GM18526 (cell line): ENCODE results near the gene ADGRG4.

Experiments
- POLR2A ChIP-seq: IDR thresholded peaks from 3 replicates; pipeline ENCODE4 v1.6.1; 2011; ENCODE audit not compliant: insufficient read length; ENCODE audit errors: extremely low read depth

ADGRG4 gene

GRCh38 chrX:136344320-136344719, 43.6 kb downstream of the ADGRG4 start:
- no peak for TF ChIP-seq POLR2A

DNA sequence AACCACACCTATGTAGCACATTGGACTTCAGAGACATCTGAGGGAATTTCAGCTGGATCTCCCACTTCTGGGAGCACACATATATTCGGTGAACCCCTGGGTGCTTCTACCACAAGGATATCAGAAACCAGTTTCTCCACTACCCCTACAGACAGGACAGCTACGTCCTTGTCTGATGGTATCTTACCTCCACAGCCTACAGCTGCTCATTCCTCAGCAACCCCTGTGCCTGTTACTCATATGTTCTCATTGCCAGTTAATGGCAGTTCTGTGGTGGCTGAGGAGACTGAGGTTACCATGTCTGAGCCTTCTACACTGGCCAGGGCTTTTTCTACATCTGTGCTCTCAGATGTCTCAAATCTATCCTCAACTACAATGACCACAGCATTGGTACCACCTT, 45.7 kb downstream of the ADGRG4 start:
- no peak for TF ChIP-seq POLR2A

GRCh38 chrX:136347706-136348105, 46.9 kb downstream of the ADGRG4 start:
- no peak for TF ChIP-seq POLR2A

- no peak for TF ChIP-seq POLR2A
Observed at GRCh38 chrX:136353526-136354093, 52.8 kb downstream of the ADGRG4 start.

DNA sequence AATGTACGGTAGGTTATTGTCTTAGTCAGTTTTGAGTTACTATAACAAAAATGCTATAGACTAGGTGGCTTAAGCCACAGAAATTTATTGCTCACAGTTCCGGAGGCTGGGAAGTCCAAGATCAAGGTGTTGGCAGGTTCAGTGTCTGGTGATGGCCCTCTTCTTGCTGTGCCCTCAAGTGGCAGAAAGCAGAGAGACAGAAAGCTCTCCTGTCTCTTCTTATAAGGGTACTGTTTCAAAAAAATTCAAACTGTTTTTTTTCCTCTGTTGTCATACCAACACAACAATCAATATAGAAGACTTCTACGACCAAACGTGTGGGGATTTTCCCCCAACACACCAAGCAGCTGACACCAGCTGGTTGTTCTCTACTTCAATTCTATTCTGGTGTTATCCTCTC, 53.4 kb downstream of the ADGRG4 start:
- TF ChIP-seq POLR2A, result no peak

DNA sequence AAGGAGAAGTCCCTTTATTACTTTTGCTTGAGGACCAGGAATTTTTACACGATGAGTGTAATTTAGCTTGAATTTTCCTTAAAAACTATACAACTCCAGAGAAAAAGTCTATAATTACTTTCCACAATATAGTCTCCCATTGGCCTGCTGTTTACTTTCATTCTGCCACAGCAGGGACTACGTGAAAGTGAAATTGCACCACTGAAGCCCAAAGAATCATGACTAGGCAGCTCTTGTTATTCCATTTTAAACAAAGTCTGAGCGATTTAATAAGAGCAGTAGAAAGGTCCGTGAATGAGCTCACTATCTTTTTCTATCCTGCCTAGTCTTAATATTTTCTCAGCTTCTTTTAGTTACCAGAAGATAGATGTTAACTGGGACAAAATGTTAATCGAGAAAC, 68.6 kb downstream of the ADGRG4 start:
- no peak for TF ChIP-seq POLR2A

- TF ChIP-seq POLR2A, result no peak
Observed at GRCh38 chrX:136376713-136377112, 76.0 kb downstream of the ADGRG4 start.

DNA sequence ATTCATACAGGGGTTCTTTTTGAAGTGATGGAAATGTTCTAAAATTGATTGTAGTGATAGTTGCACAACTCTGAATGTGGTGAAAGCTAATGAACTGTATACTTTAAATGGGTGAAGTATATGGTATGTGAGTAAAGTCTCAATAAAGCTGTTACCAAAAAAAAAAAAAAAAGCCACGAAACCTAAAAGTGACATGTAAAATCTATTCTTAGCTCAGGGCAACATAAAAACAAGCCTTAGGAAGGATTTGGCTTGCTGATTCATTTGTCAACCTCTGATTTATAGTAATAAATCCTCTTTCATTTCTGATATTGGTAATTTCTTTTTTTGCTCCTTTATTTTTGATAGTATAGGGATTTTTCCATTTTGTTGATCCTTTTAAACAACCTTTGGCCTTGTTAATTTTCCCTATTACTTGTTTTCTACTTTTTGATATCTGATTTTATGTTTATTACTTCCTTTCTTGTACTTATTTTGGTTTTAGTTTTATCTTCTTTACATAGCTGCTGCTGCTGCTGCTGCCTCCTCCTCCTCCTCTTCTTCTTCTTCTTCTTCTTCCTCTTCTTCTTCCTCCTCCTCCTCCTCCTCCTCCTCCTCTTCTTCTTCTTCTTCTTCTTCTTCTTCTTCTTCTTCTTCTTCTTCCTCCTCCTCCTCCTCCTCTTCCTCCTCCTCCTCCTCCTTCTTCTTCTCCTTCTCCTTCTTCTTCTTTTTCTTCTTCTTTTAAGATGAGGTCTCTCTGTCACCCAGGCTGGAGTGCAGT, 79.4 kb downstream of the ADGRG4 start:
- TF ChIP-seq POLR2A, result no peak

- TF ChIP-seq POLR2A, result no peak
Observed at GRCh38 chrX:136386173-136386572, 85.4 kb downstream of the ADGRG4 start.

DNA sequence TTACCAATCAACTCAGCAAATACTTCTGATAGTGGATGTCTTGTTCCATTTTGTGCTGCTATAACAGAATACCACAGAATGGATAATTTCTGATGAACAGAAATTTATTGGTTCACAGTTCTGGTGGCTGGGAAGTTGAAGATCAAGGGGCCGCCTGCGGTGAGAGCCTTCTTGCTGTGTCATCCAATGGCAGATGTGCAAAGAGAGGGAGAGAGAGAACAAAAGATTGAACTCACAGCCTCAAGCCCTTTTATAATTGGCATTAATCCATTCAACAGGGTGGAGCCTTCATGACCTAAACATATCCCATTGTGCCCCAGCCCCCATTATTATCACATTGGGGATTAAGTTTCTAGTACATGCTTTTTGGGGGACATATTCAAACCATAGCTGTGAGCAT, 86.1 kb downstream of the ADGRG4 start:
- TF ChIP-seq POLR2A, result no peak

GRCh38 chrX:136387951-136388502, 87.3 kb downstream of the ADGRG4 start:
- TF ChIP-seq POLR2A, result no peak

DNA sequence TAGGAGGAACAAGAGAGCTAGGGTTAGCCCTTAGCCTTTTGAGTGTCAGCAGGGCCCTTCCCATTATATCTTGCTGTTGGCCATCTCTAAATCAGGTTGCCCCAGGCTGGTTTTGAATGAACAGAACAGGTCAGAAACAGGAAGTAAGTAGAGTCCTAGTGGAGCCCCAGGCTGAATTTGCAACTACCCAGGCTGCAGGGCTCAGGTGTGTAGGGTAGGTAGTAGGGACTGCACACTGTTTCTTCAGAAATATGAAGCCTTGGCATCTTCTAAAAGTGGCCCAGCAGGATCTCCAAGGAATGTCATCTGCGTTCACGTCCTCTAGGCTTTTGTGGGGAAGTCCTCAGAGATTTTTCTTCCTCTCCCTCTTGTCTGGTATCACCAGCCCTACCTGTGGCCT, 90.2 kb downstream of the ADGRG4 start:
- TF ChIP-seq POLR2A, result no peak

- no peak for TF ChIP-seq POLR2A
Observed at GRCh38 chrX:136395271-136395670, 94.5 kb downstream of the ADGRG4 start.

DNA sequence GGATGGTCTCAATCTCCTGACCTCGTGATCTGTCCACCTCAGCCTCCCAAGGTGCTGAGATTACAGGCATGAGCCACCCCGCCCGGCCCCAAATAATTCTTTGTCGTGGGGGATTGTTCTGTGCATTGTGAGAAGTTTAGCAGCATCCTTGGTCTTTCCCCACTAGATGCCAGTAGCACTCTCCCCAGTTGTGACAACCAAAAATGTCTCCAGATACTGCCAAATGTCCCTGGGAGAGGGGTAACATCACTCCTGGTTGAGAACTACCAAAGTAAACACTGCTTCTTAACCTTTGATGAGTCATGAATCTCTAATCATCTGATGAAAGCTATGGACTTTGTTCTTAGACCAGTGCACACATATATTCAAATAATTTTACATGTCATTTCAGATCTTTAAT, 96.2 kb downstream of the ADGRG4 start:
- no peak for TF ChIP-seq POLR2A

DNA sequence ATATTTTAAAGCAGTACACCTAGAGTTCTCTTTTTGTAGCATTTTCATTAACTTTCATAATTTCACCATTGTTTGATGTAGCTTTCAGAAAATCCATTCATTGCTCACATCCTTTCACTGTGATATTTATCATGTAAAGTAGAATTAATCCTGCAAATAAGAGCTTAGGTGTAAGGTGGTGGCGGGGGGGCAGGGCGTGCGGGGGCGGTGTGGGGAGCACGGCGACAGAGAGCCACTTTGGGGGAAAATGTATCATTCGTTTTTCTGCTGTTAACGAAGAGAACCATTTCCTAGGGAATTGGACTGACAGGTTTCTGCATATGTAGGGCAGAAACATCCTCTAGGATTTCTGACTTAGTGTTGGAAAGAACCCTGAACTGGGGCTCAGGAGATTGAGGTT, 104.4 kb downstream of the ADGRG4 start:
- no peak for TF ChIP-seq POLR2A

DNA sequence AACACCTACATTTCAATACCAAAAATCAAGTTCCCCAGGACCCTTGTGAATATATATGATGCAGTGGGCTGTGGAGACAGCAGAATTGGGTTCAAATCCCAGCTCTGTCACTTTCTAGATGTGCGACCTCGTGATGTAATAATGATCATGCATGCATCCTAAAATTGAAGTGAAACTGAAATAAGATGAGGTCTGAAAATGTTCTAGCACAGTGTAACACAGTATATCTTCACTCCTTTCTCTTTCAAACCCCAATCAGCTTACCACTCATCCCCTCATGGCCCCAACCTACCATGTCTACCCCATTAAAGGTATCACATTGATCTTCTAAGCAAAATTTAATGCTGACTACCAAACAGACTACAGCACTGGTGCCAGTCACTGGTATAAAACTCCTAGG, 117.0 kb downstream of the ADGRG4 start:
- TF ChIP-seq POLR2A, result no peak

DNA sequence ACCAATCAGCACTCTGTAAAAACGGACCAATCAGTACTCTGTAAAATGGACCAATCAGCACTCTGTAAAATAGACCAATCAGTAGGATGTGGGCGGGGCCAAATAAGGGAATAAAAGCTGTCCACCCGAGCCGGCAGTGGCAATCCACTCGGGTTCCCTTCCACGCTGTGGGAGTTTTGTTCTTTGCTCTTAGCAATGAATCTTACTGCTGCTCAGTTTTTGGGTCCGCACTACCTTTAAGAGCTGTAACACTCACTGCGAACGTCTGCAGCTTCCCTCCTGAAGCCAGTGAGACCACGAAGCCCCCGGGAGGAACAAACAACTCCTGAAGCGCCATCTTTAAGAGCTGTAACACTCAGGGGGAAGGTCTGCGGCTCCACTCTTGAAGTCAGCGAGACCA, 120.6 kb downstream of the ADGRG4 start:
- TF ChIP-seq POLR2A, result no peak
